GM18520 (cell line): ENCODE data around the gene PRPF8.
A peak's percentile ranks its signal among the peaks of the same experiment; 100 is the strongest.

Experiments
- ATAC-seq: cut with Tn5 transposase; IDR thresholded peaks from one replicate; pipeline ENCODE4 v1.9.1; 2021; ENCODE audit not compliant: unreplicated experiment

Gene PRPF8

DNA sequence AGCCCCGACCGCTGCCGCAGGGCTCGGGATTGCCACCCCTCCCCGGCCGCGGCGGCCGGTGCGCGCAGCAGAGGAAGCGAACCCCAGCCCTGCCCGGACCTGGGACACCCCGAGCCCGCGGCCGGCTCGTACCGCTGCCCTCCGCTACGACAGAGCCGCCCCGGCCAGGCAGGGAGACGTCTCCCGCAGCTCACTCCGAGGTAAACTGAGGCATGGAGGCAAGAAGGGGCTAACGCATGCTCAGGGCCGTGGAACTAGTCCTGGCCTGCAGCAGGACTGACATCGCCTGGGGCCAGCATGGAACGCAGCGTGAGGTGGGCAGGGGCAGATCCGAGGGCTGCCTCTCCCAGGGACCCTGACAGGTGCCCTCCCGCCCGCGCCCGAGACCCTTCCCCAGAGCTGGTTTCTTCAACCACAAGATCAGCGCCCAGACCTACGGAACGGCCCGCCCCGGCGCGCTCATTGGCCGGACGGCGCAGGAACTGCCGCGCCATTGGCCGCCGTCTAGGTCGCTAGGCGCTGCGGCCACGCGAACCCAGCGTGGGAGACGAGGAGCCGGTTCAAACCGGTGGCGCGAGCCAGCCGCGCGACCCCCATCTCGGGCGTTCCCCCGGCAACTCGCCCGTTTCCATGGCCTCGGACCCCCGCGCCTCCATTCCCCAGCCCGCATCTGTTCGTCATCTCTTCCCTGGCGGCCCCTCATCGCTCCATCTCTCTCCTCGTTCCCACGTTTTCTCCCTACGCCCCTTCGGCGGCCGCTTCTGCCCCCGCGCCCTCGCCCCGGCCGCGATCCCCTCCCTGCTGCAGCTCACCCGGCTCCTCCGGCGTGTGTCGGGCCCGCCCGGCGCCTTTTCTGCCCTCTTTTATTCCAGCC lies 56.4 kb downstream of the PRPF8 start, which contains the start of gene SLC43A2:
Gene SLC43A2 (minus strand): TSS at position 853 of the 874 bp plus-strand sequence. CDS start 960 bp downstream, outside the sequence.
- peak; percentile 32 for ATAC-seq

DNA sequence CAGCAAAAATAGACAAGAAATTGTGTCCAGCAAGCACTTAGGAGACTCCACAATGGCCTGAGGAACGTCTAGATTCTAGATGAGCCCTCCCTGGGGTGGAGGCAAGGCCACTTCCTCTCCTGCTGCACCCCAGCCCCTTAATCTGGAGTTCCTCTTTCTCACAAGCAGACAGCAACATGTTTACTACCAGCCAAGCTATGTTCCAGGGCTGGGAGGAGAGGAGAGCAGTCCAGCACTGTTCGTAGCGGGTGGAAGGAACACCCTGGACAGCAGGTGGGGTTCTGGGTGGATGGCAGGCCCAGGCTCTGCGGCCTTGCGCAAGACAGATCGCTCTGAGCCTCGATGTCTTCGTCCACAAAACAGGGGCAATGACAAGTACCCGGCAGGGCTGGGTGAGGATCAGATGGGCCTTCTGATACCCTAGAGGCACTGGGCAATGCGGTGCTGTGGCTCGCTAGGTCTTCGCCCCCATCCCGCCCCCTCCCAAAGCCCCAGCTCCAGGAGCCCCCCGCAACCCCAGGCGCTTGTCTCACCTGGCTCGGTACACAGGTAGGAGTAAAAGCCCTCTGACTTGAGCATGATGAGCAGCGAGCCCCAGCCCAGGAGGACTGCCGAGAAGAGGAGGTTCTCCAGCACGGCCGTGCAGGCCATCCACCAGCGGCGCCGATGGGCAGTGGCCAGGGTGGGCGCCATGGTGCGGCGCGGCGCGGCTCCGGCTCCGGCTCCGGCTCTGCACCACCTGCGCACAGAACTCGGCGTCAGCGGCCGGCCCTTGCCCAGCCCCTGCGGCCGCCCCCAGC lies 57.3 kb downstream of the PRPF8 start:
- no peak for ATAC-seq

DNA sequence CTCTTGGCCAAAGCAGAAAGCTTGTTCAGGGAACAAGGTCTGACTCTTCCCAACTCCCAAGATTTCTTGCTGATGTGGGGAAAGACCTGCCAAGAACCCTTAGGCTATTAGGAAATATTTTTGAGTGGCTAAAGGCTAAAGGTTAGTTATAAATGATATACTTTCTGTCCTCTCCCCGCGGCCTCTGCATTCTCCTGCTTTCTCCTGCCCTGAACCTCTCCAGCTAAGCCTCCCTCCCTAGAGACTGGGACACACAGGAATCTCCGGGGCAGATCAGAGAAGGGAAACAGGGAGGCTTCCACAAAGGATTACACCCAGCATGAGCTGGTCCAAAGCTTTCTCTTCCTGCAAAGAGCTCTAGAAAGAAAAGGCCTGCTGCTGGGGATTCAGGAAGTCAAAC lies 58.3 kb downstream of the PRPF8 start:
- no peak for ATAC-seq

DNA sequence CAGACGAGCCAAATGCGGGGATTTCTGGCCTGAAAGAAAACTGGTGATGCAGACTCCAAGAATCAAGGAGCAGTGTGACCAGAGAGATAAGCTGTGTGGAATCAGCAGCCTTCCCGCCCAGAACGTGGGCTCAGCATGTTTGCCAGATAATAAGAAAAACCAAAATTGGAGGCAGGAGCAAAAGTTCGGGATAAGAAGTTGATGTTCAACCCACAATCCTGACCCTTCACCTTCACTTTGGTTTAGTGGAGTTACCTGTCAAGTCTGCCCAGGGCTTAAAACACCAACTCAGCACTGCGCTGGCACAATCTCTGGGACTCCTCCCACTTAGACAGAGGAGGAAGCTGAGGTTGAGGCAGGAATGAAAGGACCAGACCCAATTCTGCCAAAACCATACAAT lies 59.1 kb downstream of the PRPF8 start:
- ATAC-seq = no peak

DNA sequence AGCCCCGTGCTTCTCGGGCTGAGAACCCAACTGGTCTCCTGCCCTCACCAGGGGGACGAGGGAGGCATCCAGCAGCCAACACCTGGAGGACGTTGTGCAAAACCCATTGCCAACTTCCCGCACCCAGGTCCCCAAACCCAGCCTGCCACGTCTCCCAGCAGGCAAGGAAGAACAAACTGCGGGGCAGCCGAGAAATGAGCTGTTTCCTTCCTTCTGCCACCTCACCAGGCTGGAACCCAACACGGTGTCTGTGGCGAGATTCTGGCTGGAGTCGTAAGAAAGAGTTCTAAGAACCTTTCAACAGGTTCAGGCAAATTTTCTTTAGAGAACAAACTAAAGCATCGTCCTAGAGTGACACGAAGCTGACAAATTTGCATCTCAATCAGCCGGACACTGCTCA lies 59.6 kb downstream of the PRPF8 start:
- ATAC-seq = no peak

DNA sequence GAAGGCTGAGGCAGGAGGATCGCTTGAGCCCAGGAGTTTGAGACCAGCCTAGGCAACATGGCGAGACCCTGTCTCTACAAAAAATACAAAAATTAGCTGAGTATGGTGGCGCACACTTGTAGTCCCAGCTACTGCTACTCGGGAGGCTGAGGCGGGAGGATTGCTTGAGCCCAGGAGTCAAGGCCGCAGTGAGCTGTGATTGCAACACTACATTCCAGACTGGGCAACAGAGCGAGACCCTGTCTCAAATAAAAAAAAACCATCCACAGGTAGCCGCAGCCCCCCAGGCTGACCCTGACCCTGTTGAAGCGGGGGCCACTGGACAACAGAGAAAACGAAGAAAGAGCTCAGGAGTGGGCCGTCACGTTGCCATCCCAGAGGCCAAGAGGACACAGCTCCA lies 60.0 kb downstream of the PRPF8 start:
- no peak for ATAC-seq

DNA sequence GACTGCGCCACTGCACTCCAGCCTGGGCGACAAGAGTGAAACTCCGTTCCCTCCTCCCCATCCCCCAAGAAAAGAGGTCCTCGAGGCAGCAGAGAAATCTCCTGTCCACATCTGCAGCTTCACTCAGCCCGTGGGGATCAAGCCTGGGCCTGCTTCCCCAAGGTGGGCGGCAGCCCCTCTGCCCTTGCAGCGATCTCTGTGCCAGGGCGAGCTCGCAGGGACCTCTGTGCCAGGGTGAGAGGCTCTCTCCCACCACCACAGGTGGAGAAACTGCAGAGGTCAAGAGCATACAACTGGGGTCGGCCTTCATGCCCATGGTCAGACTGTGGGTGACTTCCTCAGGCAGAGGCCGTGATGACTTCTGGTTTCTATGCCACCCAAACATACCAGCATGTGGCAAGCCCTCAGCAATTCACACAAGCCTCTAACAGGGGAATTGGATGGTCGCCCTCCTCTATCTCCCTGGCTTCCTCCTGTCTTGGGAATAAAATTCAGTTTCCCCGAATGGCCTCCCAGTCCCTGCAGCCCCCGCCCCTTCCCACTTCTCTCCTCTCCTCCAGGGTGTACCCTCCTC lies 61.5 kb downstream of the PRPF8 start:
- no peak for ATAC-seq

DNA sequence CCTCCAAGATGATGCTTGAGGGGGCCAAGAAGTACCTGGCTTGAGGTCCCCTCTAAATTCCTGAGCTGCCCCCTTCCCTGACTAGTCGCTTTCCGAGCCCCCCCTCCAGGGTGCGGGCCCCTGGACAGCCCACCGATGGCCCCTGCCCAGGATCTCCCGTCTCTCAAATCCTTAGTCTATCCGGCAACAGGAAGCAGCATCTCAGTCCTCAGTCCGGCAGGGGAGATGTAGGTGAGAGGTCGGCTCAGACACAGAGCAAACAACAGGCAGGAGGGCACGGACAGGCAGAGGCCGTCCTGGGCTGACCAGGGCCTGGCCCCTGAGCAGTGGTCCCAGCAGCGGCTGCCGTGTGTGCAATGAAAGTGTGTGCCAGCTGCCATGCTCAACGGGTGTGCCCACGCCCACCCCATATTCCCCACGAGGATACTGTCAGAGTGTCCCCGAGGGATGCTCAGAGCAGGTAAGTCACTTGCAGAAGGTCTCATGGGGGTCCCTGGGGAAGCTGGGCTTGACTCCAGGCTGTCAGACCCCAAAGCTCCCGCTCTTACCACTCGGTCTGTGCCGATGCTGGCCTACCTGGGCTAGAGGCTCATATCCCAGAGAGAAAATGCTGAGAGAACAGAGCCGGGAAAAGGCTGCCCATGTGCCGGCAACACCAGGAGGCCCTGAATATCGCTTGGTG lies 63.3 kb downstream of the PRPF8 start:
- no peak for ATAC-seq

DNA sequence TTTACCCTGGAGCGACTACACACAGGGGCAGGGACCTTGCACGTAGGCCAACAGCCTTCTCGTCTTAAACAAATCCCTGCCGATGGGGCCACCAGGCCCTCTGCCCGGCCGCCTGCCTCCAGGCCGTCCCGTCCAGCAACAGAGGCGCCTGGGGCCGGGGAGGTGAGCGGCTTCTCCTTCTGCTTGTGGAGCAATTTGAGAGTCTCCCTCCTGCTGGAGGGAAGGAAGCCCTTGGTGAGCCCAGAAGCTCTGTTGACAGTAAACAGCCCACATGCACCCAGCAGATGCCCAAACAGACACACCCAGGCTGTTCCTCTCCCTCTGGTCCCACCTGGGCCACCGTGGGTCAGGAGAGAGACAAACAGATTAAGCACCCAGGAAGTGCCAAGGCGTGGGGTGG lies 64.2 kb downstream of the PRPF8 start:
- no peak for ATAC-seq

DNA sequence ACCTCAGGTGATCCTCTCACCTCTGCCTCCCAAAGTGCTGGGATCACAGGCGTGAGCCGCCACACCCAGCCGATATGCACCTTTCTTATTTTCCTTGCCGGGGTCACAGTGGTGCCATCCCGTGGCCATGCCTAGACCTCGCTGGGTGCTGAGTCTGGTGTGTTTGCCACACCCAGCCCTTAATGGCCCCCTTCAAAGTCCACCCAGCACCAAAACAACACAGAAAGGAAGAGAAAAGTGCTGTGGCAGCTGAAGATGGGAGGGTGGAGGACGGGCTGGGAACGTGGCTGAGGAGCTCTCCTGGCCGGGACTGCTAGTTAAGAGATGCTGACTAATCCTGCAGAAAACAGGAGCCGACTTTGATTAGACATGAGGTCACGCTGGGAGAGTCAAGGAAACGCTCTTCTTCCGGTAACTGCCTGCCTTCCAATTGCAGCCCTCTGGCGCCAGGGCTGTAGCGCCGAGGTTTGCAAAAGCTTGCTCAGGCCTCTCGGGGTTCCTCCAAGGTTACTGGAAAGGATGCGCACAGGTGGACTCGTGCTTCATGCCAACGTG lies 67.0 kb downstream of the PRPF8 start:
- ATAC-seq = no peak

DNA sequence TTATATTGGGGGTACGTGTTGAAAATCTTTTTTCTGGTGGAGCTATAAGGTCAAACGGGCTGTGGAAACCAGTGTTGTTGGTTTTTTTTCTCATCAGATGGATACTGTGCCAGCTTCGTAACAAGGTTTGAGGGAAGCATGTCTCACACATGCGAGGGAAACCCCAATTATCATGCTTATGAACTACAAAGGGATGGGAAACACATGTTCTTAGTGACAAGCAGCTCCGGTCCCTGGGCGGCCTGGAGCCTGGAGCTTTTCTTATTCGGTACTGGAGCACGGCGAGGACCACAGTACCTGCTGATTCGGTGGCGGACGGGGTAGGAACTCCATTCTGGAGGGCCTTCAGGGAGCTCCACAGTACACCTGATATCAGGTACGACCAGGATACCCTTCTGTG lies 68.6 kb downstream of the PRPF8 start:
- no peak for ATAC-seq

DNA sequence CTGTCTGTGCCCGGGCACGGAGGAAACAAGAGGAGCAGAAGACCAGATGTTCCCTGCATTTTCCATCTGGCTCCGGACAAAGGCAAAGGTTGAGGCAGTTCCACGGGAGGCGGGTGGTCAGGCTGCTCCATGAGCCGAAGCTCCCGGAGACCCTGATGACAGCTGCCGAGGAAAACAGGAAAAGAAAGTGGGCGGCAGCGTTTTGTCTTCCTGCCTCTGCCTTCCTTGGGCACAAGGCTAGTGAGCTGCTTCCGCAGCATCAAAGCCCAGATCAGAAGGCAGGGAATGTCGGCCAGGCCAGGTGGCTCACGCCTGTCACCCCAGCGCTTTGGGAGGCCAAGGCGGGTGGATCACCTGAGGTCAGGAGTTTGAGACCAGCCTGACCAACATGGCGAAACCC lies 72.3 kb downstream of the PRPF8 start:
- no peak for ATAC-seq

DNA sequence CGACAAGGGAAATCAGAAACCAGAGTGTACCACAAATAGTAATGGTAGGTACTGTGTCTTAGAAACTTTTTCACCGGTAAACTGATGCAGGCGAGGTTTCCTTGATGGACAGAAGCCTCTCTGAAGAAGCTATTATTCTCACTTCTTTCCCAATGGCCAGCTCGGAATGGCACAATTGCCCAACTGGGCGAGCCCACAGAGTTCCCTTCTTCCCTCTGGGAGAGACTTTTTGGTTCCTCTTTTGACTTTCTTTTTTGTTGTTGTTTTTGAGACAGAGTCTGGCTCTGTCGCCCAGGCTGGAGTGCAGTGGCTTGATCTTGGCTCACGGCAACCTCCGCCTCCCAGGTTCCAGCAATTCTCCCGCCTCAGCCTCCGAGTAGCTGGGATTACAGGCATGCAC lies 73.0 kb downstream of the PRPF8 start:
- ATAC-seq = no peak

DNA sequence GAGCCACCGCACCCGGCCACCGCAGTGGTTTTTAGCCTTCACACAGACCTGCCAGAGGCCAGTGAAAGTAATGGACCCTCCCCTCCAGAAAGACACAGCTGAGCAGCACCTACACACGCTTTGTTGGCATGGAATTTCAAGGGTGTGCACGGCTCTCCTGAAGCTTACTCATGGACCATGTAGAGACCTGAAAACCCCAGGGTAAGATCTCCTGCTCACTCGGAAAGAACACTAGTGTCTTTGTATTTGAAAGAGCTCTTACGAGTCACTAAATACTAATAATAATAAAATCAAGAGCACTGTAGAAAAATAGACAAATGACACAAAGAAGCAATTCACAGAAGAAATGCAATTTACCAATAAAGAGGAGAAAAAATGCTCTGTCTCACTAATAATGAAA lies 76.0 kb downstream of the PRPF8 start:
- no peak for ATAC-seq

DNA sequence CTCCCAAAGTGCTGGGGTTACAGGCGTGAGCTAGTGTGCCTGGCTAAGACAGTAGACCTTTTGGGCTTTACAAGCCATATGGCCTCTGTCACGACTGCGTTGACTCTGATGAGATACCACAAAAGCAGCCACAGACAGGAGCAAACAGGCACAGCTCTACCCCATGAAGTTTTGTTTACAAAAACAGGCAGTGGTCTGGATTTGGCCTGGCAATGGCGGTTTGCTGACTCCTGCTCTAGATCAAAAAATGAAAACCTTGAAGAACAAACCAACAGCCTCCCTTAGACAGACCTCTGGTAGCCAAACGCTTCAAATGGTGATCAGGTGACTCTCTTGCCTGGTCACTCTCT lies 76.7 kb downstream of the PRPF8 start:
- no peak for ATAC-seq

DNA sequence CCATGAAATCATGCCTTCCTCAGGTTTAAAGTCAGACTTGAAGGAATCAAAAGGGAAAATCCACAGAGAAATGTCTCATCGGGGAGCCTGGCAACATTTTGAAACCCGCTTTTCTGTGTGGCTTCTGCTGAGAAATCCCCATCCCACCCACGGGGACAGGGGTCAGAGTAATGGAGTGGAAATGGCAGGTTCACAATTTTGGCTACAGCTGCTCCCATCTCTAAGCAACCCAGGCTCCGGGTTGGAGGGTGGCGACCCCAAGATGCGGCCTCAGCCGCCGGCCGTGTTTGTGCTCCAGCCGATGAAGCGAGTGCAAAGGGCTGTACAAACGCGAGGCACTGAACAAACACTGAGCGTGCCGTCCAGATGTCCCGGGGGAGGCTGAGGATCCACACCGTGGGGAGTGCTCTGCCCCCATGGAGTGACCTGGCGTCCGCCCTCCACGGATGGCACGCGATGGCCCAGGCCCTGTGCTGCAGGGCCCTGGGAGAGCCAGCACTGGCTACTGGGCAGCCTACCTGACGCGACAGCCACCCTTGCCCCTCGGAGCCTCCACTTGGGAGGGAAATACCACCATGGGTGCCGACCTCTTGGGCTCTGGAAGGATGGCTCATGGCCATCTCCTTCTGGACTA lies 78.2 kb downstream of the PRPF8 start:
- no peak for ATAC-seq

DNA sequence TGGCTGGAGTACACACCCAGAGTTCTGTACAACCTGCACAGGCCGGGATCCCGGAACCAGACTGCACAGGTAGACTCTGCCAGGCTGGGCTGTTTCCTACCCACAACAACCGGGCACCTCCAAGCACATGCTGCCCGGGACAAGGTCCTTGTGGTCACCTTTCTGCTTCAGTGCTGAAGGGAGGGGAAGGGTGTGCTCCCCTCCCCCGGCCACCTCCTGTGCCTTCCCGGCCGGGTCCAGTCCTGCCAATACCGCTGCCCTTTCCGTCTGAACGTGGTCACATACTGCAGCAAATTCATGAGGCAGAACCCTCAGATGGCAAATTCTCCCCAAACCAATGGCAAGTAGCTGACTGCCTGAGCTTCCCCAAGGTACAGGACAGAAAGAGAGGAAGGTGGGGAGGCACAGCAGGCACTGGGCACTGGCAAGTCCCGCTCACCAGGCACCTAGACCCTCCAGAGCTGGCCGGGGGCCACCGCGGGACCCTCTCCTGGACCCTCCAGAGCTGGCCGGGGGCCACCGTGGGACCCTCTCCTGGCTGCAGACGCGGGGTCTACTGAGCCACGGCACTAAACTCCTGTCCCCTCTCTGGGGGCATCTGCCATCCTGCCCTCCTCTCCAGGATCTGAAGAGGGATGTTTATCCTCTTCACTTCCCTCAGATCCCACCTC lies 78.9 kb downstream of the PRPF8 start:
- no peak for ATAC-seq

DNA sequence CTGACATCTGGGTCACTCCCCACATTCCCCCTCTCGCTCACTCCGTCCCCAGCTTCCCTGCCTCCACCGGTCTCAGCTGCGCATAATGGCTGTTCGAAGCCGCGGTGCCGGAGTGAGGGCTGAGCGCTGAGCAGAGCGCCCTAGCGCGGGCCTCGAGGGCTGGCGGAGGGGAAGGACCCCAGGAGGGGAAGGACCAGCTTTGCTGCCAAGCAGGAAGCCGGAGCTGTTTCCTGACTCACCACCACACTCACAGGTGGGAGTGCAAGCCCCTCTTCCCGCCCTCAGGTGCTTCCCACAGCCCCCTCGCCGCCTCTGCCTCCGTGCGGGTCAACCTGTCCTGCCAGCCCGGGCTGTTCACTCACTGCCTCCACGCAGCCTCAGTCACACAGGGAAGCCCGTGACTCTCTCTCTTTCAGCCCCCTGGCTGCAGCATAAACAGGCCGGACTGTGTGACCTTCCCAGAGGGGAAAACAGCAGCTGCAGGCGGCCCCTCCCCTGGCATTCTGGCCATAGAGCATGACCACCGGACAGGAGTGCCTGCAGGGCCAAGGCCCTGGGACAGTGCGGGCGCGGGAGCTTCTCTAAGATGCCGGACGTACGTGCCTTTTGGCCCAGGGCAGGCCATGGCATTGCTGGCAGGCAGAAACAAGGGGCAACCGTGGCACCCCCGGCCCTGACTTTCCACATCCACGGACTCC lies 79.7 kb downstream of the PRPF8 start:
- ATAC-seq = no peak

DNA sequence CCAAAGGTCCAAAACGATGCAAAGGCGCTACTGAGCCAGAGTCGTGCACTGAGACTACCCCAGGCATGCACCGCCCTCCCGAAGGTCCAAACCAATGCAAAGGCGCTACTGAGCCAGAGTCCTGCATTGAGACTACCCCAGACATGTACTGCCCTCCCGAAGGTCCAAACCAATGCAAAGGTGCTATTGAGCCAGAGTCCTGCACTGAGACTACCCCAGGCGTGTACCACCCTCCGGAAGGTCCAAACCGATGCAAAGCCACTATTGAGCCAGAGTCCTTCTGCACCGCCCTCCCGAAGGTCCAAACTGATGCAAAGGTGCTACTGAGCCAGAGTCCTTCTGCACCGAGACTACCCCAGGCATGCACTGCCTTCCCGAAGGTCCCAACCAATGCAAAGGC lies 83.1 kb downstream of the PRPF8 start:
- no peak for ATAC-seq
